Vagina (tissue), 2 donors: ENCODE measurements around the gene ZNF669. TPM values are rescaled to one million over a fixed set of nuclear protein-coding genes. Genes with fewer than 3 reads are reported as not detected.

Experiments
- DNase-seq, 2 donors: peaks; one replicate each; pipeline ENCODE4 v3.0.0-alpha.2; 2017; ENCODE audit errors: extremely low spot score in 2 of 2
- H3K27ac ChIP-seq: fragments of 200-600 bp; sonication (generic); one replicate; pipeline ENCODE4 v1.5.1; 2019
- H3K27me3 ChIP-seq: fragments of 200-600 bp; sonication (generic); one replicate; pipeline ENCODE4 v1.5.1; 2019
- H3K36me3 ChIP-seq, 2 donors: fragments of 200-600 bp; sonication (generic); one replicate each; pipeline ENCODE4 v1.5.1; 2017 to 2019
- H3K4me1 ChIP-seq: fragments of 200-600 bp; sonication (generic); one replicate; pipeline ENCODE4 v1.5.1; 2019
- H3K4me3 ChIP-seq, 2 donors: fragments of 200-600 bp; sonication (generic); 1 replicate in 1 of 2; 2 replicates in 1 of 2; pipeline ENCODE4 v1.5.1; 2016 to 2019
- H3K9me3 ChIP-seq: fragments of 200-600 bp; sonication (generic); one replicate; pipeline ENCODE4 v1.5.1; 2019
- POLR2A ChIP-seq, 2 donors: fragments of 450-650 bp; IDR thresholded peaks; one replicate each; pipeline ENCODE4 v1.6.1; 2017; ENCODE audit warnings: antibody characterized with exemption in 2 of 2, mild to moderate bottlenecking in 2 of 2, moderate library complexity in 2 of 2
- POLR2AphosphoS5 ChIP-seq, 2 donors: sonication (generic); formaldehyde crosslinking; IDR thresholded peaks; one replicate each; pipeline ENCODE4 v1.9.0; 2017; ENCODE audit warnings: antibody characterized with exemption in 2 of 2, mild to moderate bottlenecking in 2 of 2, low read depth in 1 of 2; ENCODE audit not compliant: insufficient read depth in 1 of 2
- intact Hi-C: fragments of 100-400 bp; cut with DNase I; formaldehyde crosslinking; loops from one replicate; pipeline ENCODE4 v1.15.1; 2023
- total RNA-seq: library from RNA; depleted of rRNA; stranded (reverse); fragments of >200 nt; gene quantifications from one replicate; pipeline ENCODE4 v1.2.3, GENCODE V29; 2016
- TF ChIP-seq, protein P1 (sequence below), 3 experiments: fragments of 450-650 bp in 2 of 3; fragments of 200-600 bp in 1 of 3; sonication (generic) in 1 of 3; IDR thresholded peaks; one replicate each; pipeline ENCODE4 v1.5.1; 2017 to 2019; ENCODE audit warnings: antibody characterized with exemption in 3 of 3, mild to moderate bottlenecking in 2 of 3, moderate library complexity in 2 of 3

ZNF669 gene
- total RNA-seq, 1 donor from 2014 or later = 5.4 TPM

- TF ChIP-seq, protein P1, sequence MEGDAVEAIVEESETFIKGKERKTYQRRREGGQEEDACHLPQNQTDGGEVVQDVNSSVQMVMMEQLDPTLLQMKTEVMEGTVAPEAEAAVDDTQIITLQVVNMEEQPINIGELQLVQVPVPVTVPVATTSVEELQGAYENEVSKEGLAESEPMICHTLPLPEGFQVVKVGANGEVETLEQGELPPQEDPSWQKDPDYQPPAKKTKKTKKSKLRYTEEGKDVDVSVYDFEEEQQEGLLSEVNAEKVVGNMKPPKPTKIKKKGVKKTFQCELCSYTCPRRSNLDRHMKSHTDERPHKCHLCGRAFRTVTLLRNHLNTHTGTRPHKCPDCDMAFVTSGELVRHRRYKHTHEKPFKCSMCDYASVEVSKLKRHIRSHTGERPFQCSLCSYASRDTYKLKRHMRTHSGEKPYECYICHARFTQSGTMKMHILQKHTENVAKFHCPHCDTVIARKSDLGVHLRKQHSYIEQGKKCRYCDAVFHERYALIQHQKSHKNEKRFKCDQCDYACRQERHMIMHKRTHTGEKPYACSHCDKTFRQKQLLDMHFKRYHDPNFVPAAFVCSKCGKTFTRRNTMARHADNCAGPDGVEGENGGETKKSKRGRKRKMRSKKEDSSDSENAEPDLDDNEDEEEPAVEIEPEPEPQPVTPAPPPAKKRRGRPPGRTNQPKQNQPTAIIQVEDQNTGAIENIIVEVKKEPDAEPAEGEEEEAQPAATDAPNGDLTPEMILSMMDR (IDR thresholded peaks at IDR 0.05) = no peak
- TF ChIP-seq POLR2AphosphoS5 (IDR thresholded peaks at IDR 0.05; ENCODE audit: insufficient read depth in 1 of 2, low read depth in 1 of 2) (no peak), POLR2A (IDR thresholded peaks at IDR 0.05) (no peak)
- Histone ChIP-seq H3K27ac (no peak overlapping the region), H3K9me3 (no peaks in the 10 kb centered on the region), H3K36me3 (no peaks in the 10 kb centered on the region), H3K27me3 (no peaks in the 10 kb centered on the region), H3K4me1 (peaks cover 22% of the 10 kb centered on the region), H3K4me3 (no peak overlapping the region)
- no peak for DNase-seq
- intact Hi-C loops = no loop called here
Measured at GRCh38 chr1:247113094-247113497, 8.9 kb upstream of the ZNF669 start.

DNA sequence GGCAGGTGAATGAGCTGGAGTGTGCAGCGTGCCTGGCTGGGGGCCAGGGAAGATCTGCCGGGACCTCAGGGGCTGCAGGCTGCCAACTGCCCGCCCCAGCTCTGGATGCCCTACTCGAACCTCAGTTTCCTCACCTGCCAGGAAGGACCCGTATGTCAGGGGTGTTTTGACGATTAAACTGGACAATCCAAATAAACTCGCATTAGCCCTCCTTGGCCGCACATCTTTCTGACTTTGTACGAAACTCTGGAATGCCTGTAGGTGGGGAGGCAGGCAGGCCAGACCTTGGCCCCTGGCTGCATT lies 8.3 kb upstream of the ZNF669 start:
- Histone ChIP-seq H3K27me3 (no peaks in the 10 kb centered on the region), H3K4me1 (peaks cover 22% of the 10 kb centered on the region), H3K27ac (peak overlapping the region; percentile 92), H3K36me3 (no peaks in the 10 kb centered on the region), H3K4me3 (peak overlapping the region; percentile 69 to 70), H3K9me3 (no peaks in the 10 kb centered on the region)
- TF ChIP-seq POLR2A (IDR thresholded peaks at IDR 0.05) (no peak), POLR2AphosphoS5 (IDR thresholded peaks at IDR 0.05; ENCODE audit: insufficient read depth in 1 of 2, low read depth in 1 of 2) (no peak)
- TF ChIP-seq, protein P1 (IDR thresholded peaks at IDR 0.05) = no peak
- DNase-seq = no peak
- intact Hi-C loops = no loop called here

DNA sequence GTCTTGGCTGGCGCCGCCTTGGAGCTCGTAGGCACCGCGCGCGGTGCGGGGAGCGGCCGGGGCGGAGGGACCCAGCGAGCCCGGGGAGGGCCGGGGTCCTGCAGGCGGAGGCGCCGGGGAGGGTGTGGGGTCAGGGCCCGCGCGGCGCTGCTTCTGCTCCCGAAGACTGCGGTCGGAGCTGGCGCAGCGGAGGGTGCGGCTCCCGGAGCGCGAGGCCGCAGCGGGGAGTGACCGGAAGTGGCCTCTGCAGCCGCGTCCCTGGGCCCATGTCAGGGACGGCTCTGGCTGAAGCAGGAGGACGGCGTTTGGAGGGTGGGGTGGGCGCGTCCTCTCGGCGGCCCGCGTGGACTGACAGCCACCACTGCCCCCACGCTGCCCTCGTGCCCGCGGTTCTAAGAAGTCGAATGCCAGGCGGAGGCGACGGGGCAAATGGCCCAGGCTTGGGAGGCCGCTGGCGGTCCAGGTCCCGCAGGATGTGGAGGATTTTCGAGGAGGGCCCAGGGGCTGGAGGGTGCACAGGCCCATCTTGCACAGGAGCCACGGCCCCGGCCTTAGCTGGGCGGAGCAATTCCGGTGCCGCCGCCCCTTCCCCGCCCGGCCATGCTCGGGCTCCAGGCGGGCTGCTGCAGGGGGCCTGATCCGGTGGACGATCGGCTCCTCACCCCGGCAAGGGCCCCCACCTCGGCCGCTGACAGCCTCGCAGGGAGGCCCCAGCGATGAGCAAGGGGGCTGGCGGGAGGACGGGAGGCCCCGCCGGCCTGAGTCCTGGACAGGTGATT lies 7.7 kb upstream of the ZNF669 start:
- Histone ChIP-seq H3K4me1 (peaks cover 22% of the 10 kb centered on the region), H3K9me3 (no peaks in the 10 kb centered on the region), H3K27me3 (no peaks in the 10 kb centered on the region), H3K4me3 (peak overlapping the region; percentile 69 to 70), H3K36me3 (no peaks in the 10 kb centered on the region), H3K27ac (peak overlapping the region; percentile 92)
- intact Hi-C loops = no loop called here
- DNase-seq = no peak
- peak in 1 of 2 donors; percentile 29 for TF ChIP-seq POLR2A (IDR thresholded peaks at IDR 0.05)
- peak in 1 of 2 donors; percentile 73 for TF ChIP-seq POLR2AphosphoS5 (IDR thresholded peaks at IDR 0.05; ENCODE audit: insufficient read depth in 1 of 2, low read depth in 1 of 2)
- TF ChIP-seq, protein P1 (IDR thresholded peaks at IDR 0.05) = no peak

DNA sequence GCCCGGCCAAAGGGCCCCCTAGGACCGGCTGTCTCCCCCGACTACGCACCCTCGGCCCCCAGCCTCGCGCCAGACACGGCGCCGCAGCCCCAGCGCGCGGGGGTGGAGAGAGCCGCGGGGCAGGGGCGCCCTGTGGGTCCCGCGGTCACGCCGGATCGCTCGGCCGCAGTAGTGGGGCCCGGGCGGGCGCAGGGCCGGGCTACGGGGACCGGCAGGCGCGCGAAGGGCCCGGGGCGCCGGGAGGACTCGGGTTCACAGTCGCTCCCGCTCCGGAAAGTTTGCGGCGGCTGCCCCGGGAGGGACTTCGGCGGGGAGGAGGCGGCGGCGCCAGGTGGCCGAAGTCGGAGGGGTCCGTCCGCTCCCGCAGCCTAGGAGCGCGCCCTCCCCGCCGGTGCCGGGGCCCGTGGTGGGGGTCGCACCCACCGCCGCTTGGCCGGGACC lies 7.1 kb upstream of the ZNF669 start:
- intact Hi-C loops = no loop called here
- Histone ChIP-seq H3K27me3 (no peaks in the 10 kb centered on the region), H3K4me3 (peak overlapping the region; percentile 69 to 70)

More for the DNA sequence above, 7.1 kb upstream of the ZNF669 start:
- DNase-seq = no peak
- Histone ChIP-seq H3K36me3 (no peaks in the 10 kb centered on the region), H3K4me1 (peaks cover 22% of the 10 kb centered on the region), H3K9me3 (no peaks in the 10 kb centered on the region), H3K27ac (peak overlapping the region; percentile 92)
- no peak for TF ChIP-seq POLR2AphosphoS5 (IDR thresholded peaks at IDR 0.05; ENCODE audit: insufficient read depth in 1 of 2, low read depth in 1 of 2)
- TF ChIP-seq, protein P1 (IDR thresholded peaks at IDR 0.05) = no peak
- TF ChIP-seq POLR2A (IDR thresholded peaks at IDR 0.05) = no peak
